Medulla oblongata (tissue), 1 donor: Measurements from ENCODE around the gene USP17L20.
"Not testable (repeated sequence)": the region's sequence is repeated elsewhere in the genome, so short reads cannot be mapped to it uniquely, and the experiment has no call there.

Experiments
- DNase-seq: peaks from one replicate; pipeline ENCODE4 v3.0.0-alpha.2; 2015; ENCODE audit errors: extremely low spot score

Gene USP17L20

GRCh38 chr4:9257824-9258223, at the start of gene USP17L20:
USP17L20 (plus strand) TSS chr4:9258124; CDS start chr4:9258124, 0 bp downstream.
- not testable (repeated sequence) for DNase-seq

GRCh38 chr4:9210357-9210756, 47.6 kb upstream of the USP17L20 start, which contains the start of gene USP17L10:
USP17L10 (plus strand) TSS chr4:9210657; CDS start chr4:9210657, 0 bp downstream.
- not testable (repeated sequence) for DNase-seq

- not testable (repeated sequence) for DNase-seq
These were observed 43.2 kb upstream of the USP17L20 start for GRCh38 chr4:9214701-9215100.

GRCh38 chr4:9215105-9215504, 42.8 kb upstream of the USP17L20 start, which contains the start of gene USP17L11:
USP17L11 (plus strand) TSS chr4:9215405; CDS start chr4:9215405, 0 bp downstream.
- DNase-seq, result not testable (repeated sequence)

- DNase-seq, result not testable (repeated sequence)
These were observed 38.1 kb upstream of the USP17L20 start, which contains the start of gene USP17L12 for GRCh38 chr4:9219852-9220251. USP17L12 (plus strand) TSS chr4:9220152; CDS start chr4:9220152, 0 bp downstream.

- not testable (repeated sequence) for DNase-seq
These were observed 33.3 kb upstream of the USP17L20 start, which contains the start of gene USP17L13 for GRCh38 chr4:9224596-9224995. USP17L13 (plus strand) TSS chr4:9224896; CDS start chr4:9224896, 0 bp downstream.

- DNase-seq, result not testable (repeated sequence)
These were observed 27.7 kb upstream of the USP17L20 start for GRCh38 chr4:9230249-9230648.

- DNase-seq, result not testable (repeated sequence)
These were observed 23.8 kb upstream of the USP17L20 start, which contains the start of gene USP17L15 for GRCh38 chr4:9234085-9234484. USP17L15 (plus strand) TSS chr4:9234385; CDS start chr4:9234385, 0 bp downstream.

- DNase-seq, result not testable (repeated sequence)
These were observed 19.5 kb upstream of the USP17L20 start for GRCh38 chr4:9238461-9238860.

GRCh38 chr4:9243579-9243978, 14.3 kb upstream of the USP17L20 start, which contains the start of gene USP17L17:
USP17L17 (plus strand) TSS chr4:9243879; CDS start chr4:9243879, 0 bp downstream.
- DNase-seq, result not testable (repeated sequence)

- DNase-seq, result peak; percentile 2
These were observed 9.8 kb upstream of the USP17L20 start, which contains the start of gene USP17L18 for GRCh38 chr4:9247953-9248680. USP17L18 (plus strand) TSS chr4:9248630; CDS start chr4:9248630, 0 bp downstream.

GRCh38 chr4:9253078-9253477, 4.8 kb upstream of the USP17L20 start, which contains the start of gene USP17L19:
USP17L19 (plus strand) TSS chr4:9253378; CDS start chr4:9253378, 0 bp downstream.
- not testable (repeated sequence) for DNase-seq

- DNase-seq, result not testable (repeated sequence)
These were observed 4.6 kb downstream of the USP17L20 start, which contains the start of gene USP17L21 for GRCh38 chr4:9262572-9262971. USP17L21 (plus strand) TSS chr4:9262872; CDS start chr4:9262872, 0 bp downstream.

- DNase-seq, result not testable (repeated sequence)
These were observed 9.4 kb downstream of the USP17L20 start, which contains the start of gene USP17L22 for GRCh38 chr4:9267319-9267718. USP17L22 (plus strand) TSS chr4:9267619; CDS start chr4:9267619, 0 bp downstream.

GRCh38 chr4:9271719-9272118, 13.8 kb downstream of the USP17L20 start:
- not testable (repeated sequence) for DNase-seq
